Fibroblast of skin of scalp (primary cell): ENCODE measurements around the gene ATP5PB.

Source experiments
- DNase-seq: peaks from one replicate; pipeline ENCODE4 v3.0.0-alpha.2; 2013

The ATP5PB gene

DNA sequence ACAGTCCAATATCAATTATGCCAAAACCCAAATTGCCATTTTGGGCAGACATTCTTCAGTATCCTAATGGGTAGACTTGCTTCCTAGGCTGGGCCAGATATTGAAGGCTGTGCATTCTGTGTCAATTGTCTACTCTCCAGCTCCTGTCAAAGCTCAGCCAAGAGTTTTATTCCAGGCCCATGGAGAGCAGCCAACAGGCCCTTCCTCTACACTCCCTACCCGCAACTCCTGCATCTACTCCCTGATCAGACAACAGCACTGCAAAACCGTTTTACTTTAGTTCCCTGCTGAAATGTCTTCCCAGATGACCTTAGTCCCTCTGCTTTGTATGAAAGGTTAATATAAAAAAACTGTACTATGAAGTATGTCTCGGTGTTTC lies 60.7 kb downstream of the ATP5PB start:
- no peak for DNase-seq

DNA sequence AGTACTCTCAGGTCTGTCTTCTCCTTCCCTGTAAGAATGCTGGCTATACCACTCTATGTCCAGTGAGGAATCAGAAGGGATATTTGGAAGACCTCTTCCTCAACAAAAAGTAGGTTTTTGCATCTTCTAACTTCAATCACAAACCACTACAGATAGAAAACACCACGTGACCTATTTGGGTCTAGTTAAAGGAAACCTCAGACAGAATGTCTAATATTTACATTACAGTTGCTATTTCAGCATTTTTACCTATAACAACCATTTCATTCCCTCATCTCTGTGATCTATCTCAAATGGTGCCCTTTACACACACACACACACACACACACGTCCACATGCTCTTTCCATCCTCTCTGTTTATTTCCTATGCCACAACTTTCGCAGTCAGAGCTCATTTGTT lies 62.1 kb downstream of the ATP5PB start:
- DNase-seq: no peak
